NCI-H2081 (cell line): ENCODE results near the gene CDH13.

Experiments
- DNase-seq, 2 experiments: peaks; one replicate each; lab custom pipeline; 2025; lab: John Stamatoyannopoulos, UW

CDH13 gene

GRCh38 chr16:83307594-83307992 lies 680.8 kb downstream of the CDH13 start:
- DNase-seq, result no peak

GRCh38 chr16:83308414-83308813 lies 681.6 kb downstream of the CDH13 start:
- DNase-seq, result no peak

- no peak for DNase-seq
Measured at GRCh38 chr16:83310816-83311215, 684.0 kb downstream of the CDH13 start.

- no peak for DNase-seq
Measured at GRCh38 chr16:83312015-83312717, 685.4 kb downstream of the CDH13 start.

GRCh38 chr16:83312718-83313245 lies 686.0 kb downstream of the CDH13 start:
- no peak for DNase-seq

- DNase-seq, result no peak
Measured at GRCh38 chr16:83315271-83315670, 688.5 kb downstream of the CDH13 start.

GRCh38 chr16:83316458-83316857 lies 689.7 kb downstream of the CDH13 start:
- DNase-seq, result no peak

GRCh38 chr16:83318390-83318789 lies 691.6 kb downstream of the CDH13 start:
- no peak for DNase-seq

- DNase-seq, result no peak
Measured at GRCh38 chr16:83328936-83329335, 702.2 kb downstream of the CDH13 start.

GRCh38 chr16:83329441-83329840 lies 702.7 kb downstream of the CDH13 start:
- no peak for DNase-seq

GRCh38 chr16:83330251-83330650 lies 703.5 kb downstream of the CDH13 start:
- no peak for DNase-seq

- DNase-seq, result no peak
Measured at GRCh38 chr16:83335076-83335475, 708.3 kb downstream of the CDH13 start.

GRCh38 chr16:83336603-83337002 lies 709.8 kb downstream of the CDH13 start:
- peak in 1 of 2 experiments; percentile 13 for DNase-seq

GRCh38 chr16:83338138-83338537 lies 711.4 kb downstream of the CDH13 start:
- DNase-seq, result no peak

GRCh38 chr16:83338941-83339340 lies 712.2 kb downstream of the CDH13 start:
- DNase-seq, result no peak

- DNase-seq, result no peak
Measured at GRCh38 chr16:83343935-83344366, 717.2 kb downstream of the CDH13 start.

GRCh38 chr16:83345846-83346640 lies 719.3 kb downstream of the CDH13 start:
- no peak for DNase-seq

- no peak for DNase-seq
Measured at GRCh38 chr16:83348991-83349390, 722.2 kb downstream of the CDH13 start.

- no peak for DNase-seq
Measured at GRCh38 chr16:83350481-83350880, 723.7 kb downstream of the CDH13 start.

GRCh38 chr16:83351846-83352245 lies 725.1 kb downstream of the CDH13 start:
- no peak for DNase-seq

- no peak for DNase-seq
Measured at GRCh38 chr16:83353241-83353640, 726.5 kb downstream of the CDH13 start.

- DNase-seq, result no peak
Measured at GRCh38 chr16:83354015-83354414, 727.2 kb downstream of the CDH13 start.

GRCh38 chr16:83355570-83356218 lies 728.9 kb downstream of the CDH13 start:
- DNase-seq, result no peak
